ENCODE results near the gene HDAC9.

- TF ChIP-seq CTCF (conservative IDR thresholded peaks at IDR 0.05) (no peak), ZFX (IDR thresholded peaks at IDR 0.05) (no peak)
These were observed 506.3 kb downstream of the HDAC9 start for GRCh38 chr7:19001854-19002253.
